H9 (cell line): Measurements from ENCODE around the gene TTC9. TPM values are rescaled to one million over a fixed set of nuclear protein-coding genes. Genes with fewer than 3 reads are reported as not detected.

Experiments
- DNase-seq: peaks from one replicate; pipeline ENCODE4 v3.0.0-alpha.2; 2017
- H2AFZ ChIP-seq: one replicate; pipeline ENCODE4 v1.6.1; 2013; ENCODE audit warnings: mild to moderate bottlenecking, low read length, control low read depth, moderate library complexity
- H2AK5ac ChIP-seq: 2 replicates; pipeline ENCODE4 v1.6.1; 2013; ENCODE audit warnings: low read length, control low read depth, mixed read lengths; ENCODE audit not compliant: insufficient read length
- H2BK120ac ChIP-seq: one replicate; pipeline ENCODE4 v1.6.1; 2013; ENCODE audit warnings: low read depth, mild to moderate bottlenecking, low read length, control low read depth, inconsistent platforms; ENCODE audit not compliant: poor library complexity, severe bottlenecking
- H2BK12ac ChIP-seq: 2 replicates; pipeline ENCODE4 v1.6.1; 2013; ENCODE audit warnings: low read length, control low read depth, mixed read lengths, low read depth; ENCODE audit not compliant: insufficient read length
- H2BK15ac ChIP-seq: 2 replicates; pipeline ENCODE4 v1.6.1; 2013; ENCODE audit warnings: low read depth, low read length, control low read depth
- H2BK20ac ChIP-seq: one replicate; pipeline ENCODE4 v1.6.1; 2013; ENCODE audit warnings: low read depth, mild to moderate bottlenecking, low read length, control low read depth, inconsistent platforms; ENCODE audit not compliant: poor library complexity, severe bottlenecking
- H2BK5ac ChIP-seq: 2 replicates; pipeline ENCODE4 v1.6.1; 2013; ENCODE audit warnings: low read length, control low read depth, mixed read lengths; ENCODE audit not compliant: insufficient read length
- H3K14ac ChIP-seq: 2 replicates; pipeline ENCODE4 v1.6.1; 2013; ENCODE audit warnings: low read length, control low read depth; ENCODE audit not compliant: insufficient read depth
- H3K18ac ChIP-seq: 2 replicates; pipeline ENCODE4 v1.6.1; 2013; ENCODE audit warnings: low read depth, mild to moderate bottlenecking, mixed read lengths, low read length, control low read depth; ENCODE audit not compliant: insufficient read length
- H3K23ac ChIP-seq: 2 replicates; pipeline ENCODE4 v1.6.1; 2013; ENCODE audit warnings: low read length, control low read depth, mixed read lengths, low read depth; ENCODE audit not compliant: insufficient read length
- H3K23me2 ChIP-seq: 2 replicates; pipeline ENCODE4 v1.6.1; 2013; ENCODE audit warnings: low read depth, mild to moderate bottlenecking, mixed read lengths, low read length, control low read depth; ENCODE audit not compliant: insufficient read length, poor library complexity, severe bottlenecking
- H3K27ac ChIP-seq: 2 replicates; pipeline ENCODE4 v1.5.1; 2013; ENCODE audit warnings: low read length, control low read depth, mixed read lengths, low read depth; ENCODE audit not compliant: insufficient read length
- H3K27me3 ChIP-seq: 2 replicates; pipeline ENCODE4 v1.6.1; 2013; ENCODE audit warnings: low read length, control low read depth, inconsistent platforms; ENCODE audit not compliant: insufficient read depth
- H3K4ac ChIP-seq: 2 replicates; pipeline ENCODE4 v1.6.1; 2013; ENCODE audit warnings: low read depth, mild to moderate bottlenecking, control low read depth, inconsistent platforms, low read length, moderate library complexity
- H3K4me1 ChIP-seq: 2 replicates; pipeline ENCODE4 v1.6.1; 2013; ENCODE audit warnings: low read length, control low read depth, inconsistent platforms; ENCODE audit not compliant: insufficient read depth
- H3K4me2 ChIP-seq: 2 replicates; pipeline ENCODE4 v1.6.1; 2013; ENCODE audit warnings: low read length, control low read depth, mixed read lengths; ENCODE audit not compliant: insufficient read length, insufficient read depth
- H3K56ac ChIP-seq: 2 replicates; pipeline ENCODE4 v1.6.1; 2013; ENCODE audit warnings: low read depth, mild to moderate bottlenecking, mixed read lengths, low read length, control low read depth; ENCODE audit not compliant: insufficient read length
- H3K79me1 ChIP-seq: 2 replicates; pipeline ENCODE4 v1.6.1; 2013; ENCODE audit warnings: low read depth, mild to moderate bottlenecking, moderate library complexity, low read length, control low read depth, inconsistent platforms; ENCODE audit not compliant: insufficient read depth, poor library complexity, severe bottlenecking
- H3K79me2 ChIP-seq: 2 replicates; pipeline ENCODE4 v1.6.1; 2013; ENCODE audit warnings: low read length, control low read depth, inconsistent platforms; ENCODE audit not compliant: insufficient read depth
- H3K9ac ChIP-seq: 2 replicates; pipeline ENCODE4 v1.6.1; 2013; ENCODE audit warnings: low read length, control low read depth, mixed read lengths; ENCODE audit not compliant: insufficient read length; ENCODE audit errors: extremely low read depth
- H3K9me3 ChIP-seq: one replicate; pipeline ENCODE4 v1.6.1; 2013; ENCODE audit warnings: low read depth, low read length, inconsistent platforms; ENCODE audit not compliant: control insufficient read depth
- H3T11ph ChIP-seq: one replicate; pipeline ENCODE4 v1.6.1; 2013; ENCODE audit warnings: mild to moderate bottlenecking, low read length, control low read depth, inconsistent platforms
- H4K20me1 ChIP-seq: one replicate; pipeline ENCODE4 v1.6.1; 2013; ENCODE audit not compliant: control insufficient read depth, insufficient read length, insufficient read depth
- H4K5ac ChIP-seq: 2 replicates; pipeline ENCODE4 v1.6.1; 2013; ENCODE audit warnings: low read depth, mild to moderate bottlenecking, mixed read lengths, low read length, control low read depth; ENCODE audit not compliant: insufficient read length
- H4K8ac ChIP-seq: replicated peaks from 2 replicates; pipeline ENCODE4 v1.6.1; 2013; ENCODE audit warnings: low read length, control low read depth, mixed read lengths, low read depth; ENCODE audit not compliant: insufficient read length
- H4K91ac ChIP-seq: 2 replicates; pipeline ENCODE4 v1.6.1; 2013; ENCODE audit warnings: low read depth, mild to moderate bottlenecking, moderate library complexity, mixed read lengths, low read length, control low read depth; ENCODE audit not compliant: insufficient read length
- H3K27ac Mint-ChIP-seq, 3 experiments: 2 replicates in 2 of 3; 3 replicates in 1 of 3; pipeline ENCODE4 v1.8.0; 2020 to 2021; ENCODE audit warnings: mixed read lengths in 3 of 3, mild to moderate bottlenecking in 1 of 3, moderate library complexity in 1 of 3
- H3K27me3 Mint-ChIP-seq: 2 replicates; pipeline ENCODE4 v1.8.0; 2021; ENCODE audit warnings: low read depth, mild to moderate bottlenecking, moderate library complexity, mixed read lengths
- H3K36me3 Mint-ChIP-seq, 3 experiments: 2 replicates in 2 of 3; 3 replicates in 1 of 3; pipeline ENCODE4 v1.8.0; 2020 to 2021; ENCODE audit warnings: low read depth in 3 of 3, mixed read lengths in 3 of 3; ENCODE audit not compliant: insufficient read depth in 1 of 3
- H3K4me1 Mint-ChIP-seq, 2 experiments: 2 replicates each; pipeline ENCODE4 v1.8.0; 2020; ENCODE audit warnings: mixed read lengths in 2 of 2
- H3K4me3 Mint-ChIP-seq, 2 experiments: 2 replicates in 1 of 2; 3 replicates in 1 of 2; pipeline ENCODE4 v1.8.0; 2020 to 2021; ENCODE audit warnings: mild to moderate bottlenecking in 2 of 2, mixed read lengths in 2 of 2, moderate library complexity in 1 of 2
- H3K9me3 Mint-ChIP-seq, 2 experiments: 2 replicates in 1 of 2; 3 replicates in 1 of 2; pipeline ENCODE4 v1.8.0; 2020; ENCODE audit warnings: mild to moderate bottlenecking in 2 of 2, mixed read lengths in 2 of 2, moderate library complexity in 1 of 2
- WGBS: extraction: QIAGEN DNeasy Blood & Tissue Kit; methylation state at CpG from one replicate; pipeline ENCODE4 v1.1.7; 2013; ENCODE audit warnings: missing lambda C conversion rate, low lambda C conversion rate, mixed read lengths; ENCODE audit not compliant: insufficient read length; ENCODE audit errors: extremely low coverage; 5-methylcytosine and 5-hydroxymethylcytosine counted together
- total RNA-seq: library from RNA; stranded (reverse); gene quantifications from 2 replicates; pipeline ENCODE4 v1.2.1, GENCODE V29; 2021
- TF ChIP-seq, protein P1 (sequence below): fragments of 200-600 bp; sonication (generic); conservative IDR thresholded peaks from 3 replicates; pipeline ENCODE4 v1.8.0; 2021; ENCODE audit warnings: antibody characterized with exemption, mild to moderate bottlenecking

TTC9 gene
- total RNA-seq, 1 experiment from 2014 or later = 17.4 TPM

DNA sequence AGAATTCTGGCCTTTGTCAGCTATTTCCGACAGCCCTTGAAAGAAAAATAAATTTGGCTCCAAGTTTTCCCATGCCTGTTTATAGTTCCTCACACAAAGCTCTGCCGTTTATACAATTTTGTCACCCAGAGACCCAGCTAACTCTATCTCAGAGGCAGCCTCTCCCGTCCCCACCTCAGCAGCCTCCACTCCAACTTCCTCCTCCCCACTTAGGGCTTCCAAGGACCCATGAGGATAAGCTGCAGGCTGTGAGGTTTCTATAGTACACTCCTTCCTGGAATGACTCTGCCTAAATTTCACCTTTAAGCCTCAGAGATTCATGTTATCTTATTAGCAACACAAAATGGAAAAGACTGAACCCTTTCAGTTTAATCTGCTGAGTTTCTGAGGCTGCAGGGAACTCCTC is 71.8 kb downstream of the TTC9 start:
- Histone ChIP-seq H2AFZ (peak overlapping the region; percentile 77), H3K4me2 (no peak overlapping the region), H2BK120ac (no peak overlapping the region), H2BK12ac (no peak overlapping the region), H3K23me2 (no peaks in the 10 kb centered on the region), H3K4me1 (peaks cover 9% of the 10 kb centered on the region; the same call in 1 of the 2 replicates), H4K91ac (no peak overlapping the region), H3T11ph (no peak overlapping the region), H2BK15ac (no peak overlapping the region), H2BK20ac (no peak overlapping the region), H2AK5ac (no peak overlapping the region), H3K18ac (no peak overlapping the region), H3K79me2 (no peaks in the 10 kb centered on the region), H4K8ac (no peak overlapping the region), H3K56ac (no peak overlapping the region), H2BK5ac (no peak overlapping the region), H3K4ac (no peak overlapping the region), H3K79me1 (no peaks in the 10 kb centered on the region), H3K23ac (no peak overlapping the region), H4K20me1 (no peaks in the 10 kb centered on the region), H3K27me3 (no peaks in the 10 kb centered on the region), H3K14ac (no peak overlapping the region), H3K9ac (no peak overlapping the region), H3K9me3 (no peaks in the 10 kb centered on the region), H3K27ac (peak overlapping the region; percentile 29), H4K5ac (no peak overlapping the region)
- TF ChIP-seq, protein P1, sequence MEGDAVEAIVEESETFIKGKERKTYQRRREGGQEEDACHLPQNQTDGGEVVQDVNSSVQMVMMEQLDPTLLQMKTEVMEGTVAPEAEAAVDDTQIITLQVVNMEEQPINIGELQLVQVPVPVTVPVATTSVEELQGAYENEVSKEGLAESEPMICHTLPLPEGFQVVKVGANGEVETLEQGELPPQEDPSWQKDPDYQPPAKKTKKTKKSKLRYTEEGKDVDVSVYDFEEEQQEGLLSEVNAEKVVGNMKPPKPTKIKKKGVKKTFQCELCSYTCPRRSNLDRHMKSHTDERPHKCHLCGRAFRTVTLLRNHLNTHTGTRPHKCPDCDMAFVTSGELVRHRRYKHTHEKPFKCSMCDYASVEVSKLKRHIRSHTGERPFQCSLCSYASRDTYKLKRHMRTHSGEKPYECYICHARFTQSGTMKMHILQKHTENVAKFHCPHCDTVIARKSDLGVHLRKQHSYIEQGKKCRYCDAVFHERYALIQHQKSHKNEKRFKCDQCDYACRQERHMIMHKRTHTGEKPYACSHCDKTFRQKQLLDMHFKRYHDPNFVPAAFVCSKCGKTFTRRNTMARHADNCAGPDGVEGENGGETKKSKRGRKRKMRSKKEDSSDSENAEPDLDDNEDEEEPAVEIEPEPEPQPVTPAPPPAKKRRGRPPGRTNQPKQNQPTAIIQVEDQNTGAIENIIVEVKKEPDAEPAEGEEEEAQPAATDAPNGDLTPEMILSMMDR = no peak
- peak overlapping the region in 2 of 3 experiments; percentile 58 to 78; a peak in 4 of 7 replicates for H3K27ac Mint-ChIP-seq
- H3K27me3 Mint-ChIP-seq = no peaks in the 10 kb centered on the region; the same call in 1 of the 2 replicates
- no peak overlapping the region; a peak in 1 of 5 replicates for H3K4me3 Mint-ChIP-seq
- DNase-seq = no peak
- H3K4me1 Mint-ChIP-seq = peaks cover 50 to 51% of the 10 kb centered on the region in 2 experiments
- 0 out of 5 replicates have a peak, but pooled peaks cover 0 to 4% of the 10 kb centered on the region in 2 experiments for H3K9me3 Mint-ChIP-seq
- no CpG with 5 or more reads among the region's 3 CpGs for WGBS
- peaks cover 0 to 5% (median 2%) of the 10 kb centered on the region in 3 experiments; a peak in 2 of 7 replicates for H3K36me3 Mint-ChIP-seq
